ENCODE results near the gene ATF7IP.

- TF ChIP-seq, protein P1, sequence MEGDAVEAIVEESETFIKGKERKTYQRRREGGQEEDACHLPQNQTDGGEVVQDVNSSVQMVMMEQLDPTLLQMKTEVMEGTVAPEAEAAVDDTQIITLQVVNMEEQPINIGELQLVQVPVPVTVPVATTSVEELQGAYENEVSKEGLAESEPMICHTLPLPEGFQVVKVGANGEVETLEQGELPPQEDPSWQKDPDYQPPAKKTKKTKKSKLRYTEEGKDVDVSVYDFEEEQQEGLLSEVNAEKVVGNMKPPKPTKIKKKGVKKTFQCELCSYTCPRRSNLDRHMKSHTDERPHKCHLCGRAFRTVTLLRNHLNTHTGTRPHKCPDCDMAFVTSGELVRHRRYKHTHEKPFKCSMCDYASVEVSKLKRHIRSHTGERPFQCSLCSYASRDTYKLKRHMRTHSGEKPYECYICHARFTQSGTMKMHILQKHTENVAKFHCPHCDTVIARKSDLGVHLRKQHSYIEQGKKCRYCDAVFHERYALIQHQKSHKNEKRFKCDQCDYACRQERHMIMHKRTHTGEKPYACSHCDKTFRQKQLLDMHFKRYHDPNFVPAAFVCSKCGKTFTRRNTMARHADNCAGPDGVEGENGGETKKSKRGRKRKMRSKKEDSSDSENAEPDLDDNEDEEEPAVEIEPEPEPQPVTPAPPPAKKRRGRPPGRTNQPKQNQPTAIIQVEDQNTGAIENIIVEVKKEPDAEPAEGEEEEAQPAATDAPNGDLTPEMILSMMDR (IDR thresholded peaks at IDR 0.05): no peak
- TF ChIP-seq POLR2AphosphoS5 (IDR thresholded peaks at IDR 0.05) (no peak), POLR2A (IDR thresholded peaks at IDR 0.05) (no peak)
These were observed 183.1 kb downstream of the ATF7IP start for GRCh38 chr12:14548609-14549008.

Data from upper lobe of left lung (tissue), 4 donors.